Stimulated activated CD4-positive, alpha-beta T cell treated with anti-CD3 and anti-CD28 coated beads, Interleukin-4, amount 100 ng/mL, for 1 hour (primary cell): ENCODE measurements around the gene IGIP.
"Not testable (repeated sequence)": the region's sequence is repeated elsewhere in the genome, so short reads cannot be mapped to it uniquely, and the experiment has no call there.

Source experiments
- DNase-seq: peaks from one replicate; pipeline ENCODE4 v3.0.0-alpha.2; 2020

IGIP gene

DNA sequence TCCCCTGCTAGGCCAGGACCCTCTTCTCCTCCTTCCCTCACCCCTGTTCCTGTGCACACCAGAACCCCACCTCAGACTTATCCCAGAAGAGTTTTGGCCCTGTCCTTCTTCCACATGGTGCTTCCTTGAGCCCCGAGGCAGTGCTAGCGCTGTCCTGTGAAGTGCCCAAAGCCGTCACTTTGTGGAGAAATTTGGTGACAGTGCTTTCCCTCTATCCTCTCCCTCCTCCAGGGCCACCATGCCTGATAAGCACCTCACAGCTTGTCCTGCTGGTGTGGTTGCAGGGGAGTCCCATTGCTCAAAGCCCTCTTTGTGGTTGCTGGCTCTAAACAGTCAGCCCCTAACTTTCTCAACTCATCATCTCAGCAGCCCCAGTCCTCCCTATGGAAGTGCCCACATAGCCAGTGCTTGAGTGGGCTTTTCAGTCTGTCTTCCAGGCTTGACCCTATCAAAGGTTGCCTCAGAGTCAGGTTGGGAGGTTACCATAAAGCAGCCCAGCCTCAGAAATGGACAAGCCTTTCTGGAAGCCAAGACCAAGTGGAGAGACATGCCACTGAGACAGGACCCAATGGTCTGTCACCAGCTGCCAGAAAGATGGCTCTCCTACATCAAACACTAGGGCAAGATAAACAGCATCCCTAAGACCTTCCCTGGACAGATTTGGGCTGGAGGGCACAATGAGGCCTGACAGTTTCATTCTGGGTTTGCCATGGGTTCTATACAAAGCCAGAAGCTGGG, 18.0 kb downstream of the IGIP start:
- DNase-seq, result no peak

DNA sequence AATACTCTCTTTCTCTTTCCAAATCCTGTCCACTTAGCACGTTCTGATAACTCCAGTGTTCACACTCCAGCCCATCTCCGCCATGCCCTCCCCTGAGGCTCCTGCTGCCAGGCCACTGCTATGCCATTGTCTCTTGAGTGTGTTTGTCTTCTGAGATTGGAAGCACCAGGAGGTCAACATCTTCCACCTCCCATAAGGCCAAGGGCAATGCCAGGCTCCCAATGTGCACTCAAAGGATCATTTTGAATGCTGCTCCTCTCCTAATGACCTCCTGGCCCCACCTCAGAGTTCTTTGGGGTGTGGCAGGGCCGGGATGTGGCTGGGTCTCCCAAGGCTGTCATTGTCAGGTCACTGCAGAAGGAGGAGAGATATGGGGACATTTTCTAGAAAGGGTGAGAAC, 19.5 kb downstream of the IGIP start:
- DNase-seq, result no peak

- peak; percentile 64 for DNase-seq
These were observed 20.2 kb downstream of the IGIP start for GRCh38 chr5:140145818-140146522.

DNA sequence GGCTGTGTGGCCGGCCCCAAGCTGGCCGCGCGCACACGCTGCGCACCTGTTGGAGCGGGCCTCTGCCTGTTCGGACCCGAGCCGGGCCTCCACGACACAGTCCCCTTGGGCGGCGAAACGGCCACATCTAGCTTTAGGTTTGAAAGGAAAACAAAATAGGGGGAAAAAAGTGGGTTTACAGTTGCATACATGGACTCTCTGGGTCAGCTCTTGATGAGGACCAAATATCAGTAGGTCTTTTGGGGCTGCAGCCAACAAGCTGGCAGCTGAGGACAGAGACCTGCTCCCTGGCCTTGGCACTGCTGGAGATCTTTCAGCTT, 20.7 kb downstream of the IGIP start:
- DNase-seq, result no peak

DNA sequence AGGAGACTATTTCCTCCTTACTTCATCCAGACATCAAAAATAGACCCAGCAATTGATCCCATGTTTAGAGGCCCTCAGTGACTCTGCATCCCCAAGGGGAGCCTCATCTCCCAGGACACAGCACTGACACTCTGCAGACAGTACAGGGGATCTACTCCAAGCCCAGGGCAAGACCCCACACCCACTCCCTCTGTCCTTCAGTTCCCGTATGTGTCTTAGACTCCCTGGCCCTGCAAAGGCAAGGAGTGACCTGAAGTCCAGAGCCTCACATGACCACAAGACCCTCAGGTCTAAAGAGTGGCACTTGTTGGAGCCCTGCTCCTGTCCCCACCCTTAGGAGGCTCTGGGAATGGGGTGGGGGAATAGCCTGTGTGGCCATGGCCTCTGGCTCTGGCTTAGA, 21.7 kb downstream of the IGIP start:
- no peak for DNase-seq

GRCh38 chr5:140148508-140148907, 22.8 kb downstream of the IGIP start:
- DNase-seq, result no peak

GRCh38 chr5:140150201-140150600, 24.5 kb downstream of the IGIP start:
- DNase-seq, result no peak

DNA sequence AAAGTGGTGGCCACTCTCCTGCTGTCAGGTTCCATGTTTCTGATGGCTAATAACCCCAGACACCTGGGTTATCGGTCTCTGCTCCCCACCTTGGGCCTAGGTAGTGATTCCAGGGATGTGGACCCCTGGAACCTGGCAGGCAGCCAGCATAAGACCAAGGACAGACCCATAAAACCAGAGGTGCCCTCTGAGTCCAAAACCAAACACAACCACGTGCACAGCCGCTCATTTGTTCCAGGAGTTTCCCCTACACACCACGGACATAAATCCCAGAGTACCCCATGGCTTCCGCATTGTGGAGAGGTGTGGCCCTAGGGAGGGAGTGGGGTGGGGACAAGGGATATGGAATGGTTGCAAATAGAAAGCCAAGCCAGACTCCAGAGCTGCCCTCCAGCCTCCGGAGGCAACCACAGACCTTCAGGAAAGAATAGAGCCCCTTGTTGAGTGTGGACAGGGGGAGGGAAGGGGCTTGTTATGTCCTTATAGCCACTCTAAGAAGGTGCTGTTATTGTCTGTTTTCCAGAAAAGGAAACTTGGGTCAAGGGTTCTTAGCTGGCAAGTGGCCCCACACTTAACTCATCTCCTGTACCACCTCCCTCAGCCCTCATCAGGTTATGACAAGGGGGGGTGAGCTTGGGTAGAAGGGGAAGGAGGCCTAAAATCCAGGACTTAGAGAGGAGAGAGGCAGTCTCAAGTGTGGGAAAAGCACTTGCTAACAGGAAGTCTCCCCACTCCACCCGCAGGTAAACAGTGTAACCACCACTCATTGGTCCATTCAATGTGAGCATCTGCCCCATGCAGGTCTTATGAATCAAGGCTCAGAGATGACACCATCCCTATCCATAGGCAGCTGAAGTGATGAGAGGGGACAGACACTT, 25.6 kb downstream of the IGIP start:
- DNase-seq, result no peak

GRCh38 chr5:140152022-140152999, 26.6 kb downstream of the IGIP start:
- DNase-seq, result no peak

GRCh38 chr5:140153255-140153654, 27.5 kb downstream of the IGIP start:
- no peak for DNase-seq

GRCh38 chr5:140153905-140154304, 28.2 kb downstream of the IGIP start:
- no peak for DNase-seq

DNA sequence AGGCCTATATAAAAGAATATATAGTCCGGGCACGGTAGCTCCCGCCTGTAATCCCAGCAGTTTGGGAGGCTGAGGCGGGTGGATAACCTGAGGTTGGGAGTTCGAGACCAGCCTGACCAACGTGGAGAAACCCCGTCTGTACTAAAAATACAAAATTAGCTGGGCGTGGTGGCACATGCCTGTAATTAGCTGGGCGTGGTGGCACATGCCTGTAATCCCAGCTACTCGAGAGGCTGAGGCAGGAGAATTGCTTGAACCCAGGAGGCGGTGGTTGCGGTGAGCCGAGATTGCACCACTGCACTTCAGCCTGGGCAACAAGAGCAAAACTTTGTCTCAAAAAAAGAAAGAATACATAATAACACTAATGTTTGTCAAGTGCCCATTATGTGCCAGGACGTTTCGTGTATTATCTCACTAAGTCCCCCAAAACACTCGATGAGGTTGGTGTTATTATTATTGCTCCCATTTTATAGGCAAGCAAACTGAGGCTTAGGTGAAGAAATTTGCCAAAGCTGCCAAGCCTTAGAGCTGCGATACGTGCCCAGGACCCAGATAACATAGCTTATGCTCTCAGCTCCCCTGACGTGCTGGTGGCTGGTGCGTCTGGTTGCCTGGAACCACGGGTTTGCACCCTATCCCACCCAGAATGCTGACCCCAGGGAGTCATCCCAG, 29.1 kb downstream of the IGIP start:
- not testable (repeated sequence) for DNase-seq

GRCh38 chr5:140157032-140157781, 31.5 kb downstream of the IGIP start:
- peak; percentile 85 for DNase-seq

GRCh38 chr5:140159014-140159927, 33.5 kb downstream of the IGIP start:
- DNase-seq, result no peak

DNA sequence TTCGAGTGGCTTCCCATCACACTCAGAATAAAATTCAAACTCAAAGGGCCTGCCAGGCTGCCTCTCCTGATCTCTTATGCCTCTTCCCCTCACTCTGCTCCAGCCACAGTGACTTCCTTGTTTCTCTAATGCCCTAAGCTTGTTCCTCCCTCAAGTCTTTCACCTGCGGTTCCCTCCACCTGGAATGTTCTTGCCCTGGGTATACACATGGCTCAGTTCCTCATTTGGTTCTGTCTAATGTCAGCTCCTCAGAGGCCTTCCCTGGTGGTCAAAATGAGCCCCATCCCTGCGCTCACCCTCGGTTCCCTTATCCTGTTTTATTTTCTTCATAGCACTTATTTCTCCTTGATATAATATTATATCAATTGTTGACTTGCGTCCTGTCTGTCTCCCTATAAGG, 36.5 kb downstream of the IGIP start:
- DNase-seq, result no peak

DNA sequence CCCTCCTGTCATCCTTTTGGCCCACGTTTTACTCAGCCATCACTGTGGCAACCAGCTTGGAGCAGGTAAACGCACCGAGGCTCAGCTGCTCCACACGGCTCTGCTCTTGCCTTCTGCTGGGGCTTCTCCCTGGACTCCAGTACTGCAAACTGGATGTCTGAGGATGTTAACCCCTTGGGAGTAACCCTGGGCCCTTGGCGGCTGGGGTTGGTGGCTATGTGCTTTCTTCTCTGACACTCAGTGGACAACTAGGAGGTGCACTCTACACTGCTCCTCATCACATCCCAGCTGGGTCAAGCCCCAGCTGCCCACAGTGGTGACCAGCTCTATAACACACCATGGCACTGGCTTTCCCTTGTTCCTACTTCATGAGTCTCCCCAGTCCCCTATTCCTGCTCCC, 37.0 kb downstream of the IGIP start:
- DNase-seq, result no peak

- no peak for DNase-seq
These were observed 39.6 kb downstream of the IGIP start for GRCh38 chr5:140165101-140165922.

DNA sequence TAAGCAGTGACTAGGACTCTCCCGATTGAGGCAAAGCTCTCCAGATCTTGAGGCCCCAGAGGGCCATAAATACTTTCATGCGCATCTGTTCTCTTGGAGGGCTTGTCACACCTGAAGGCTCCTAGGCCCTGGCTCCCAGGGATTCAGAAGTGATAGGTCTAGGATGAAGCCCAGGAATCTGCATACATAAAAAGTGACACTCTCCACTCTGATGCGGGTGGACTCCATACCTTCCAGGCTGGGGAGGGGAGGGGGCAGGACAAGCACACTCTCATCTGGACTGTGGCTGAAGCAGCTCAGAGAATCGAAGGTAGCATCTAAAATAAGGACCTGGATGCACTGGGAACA, 40.2 kb downstream of the IGIP start:
- DNase-seq, result no peak

DNA sequence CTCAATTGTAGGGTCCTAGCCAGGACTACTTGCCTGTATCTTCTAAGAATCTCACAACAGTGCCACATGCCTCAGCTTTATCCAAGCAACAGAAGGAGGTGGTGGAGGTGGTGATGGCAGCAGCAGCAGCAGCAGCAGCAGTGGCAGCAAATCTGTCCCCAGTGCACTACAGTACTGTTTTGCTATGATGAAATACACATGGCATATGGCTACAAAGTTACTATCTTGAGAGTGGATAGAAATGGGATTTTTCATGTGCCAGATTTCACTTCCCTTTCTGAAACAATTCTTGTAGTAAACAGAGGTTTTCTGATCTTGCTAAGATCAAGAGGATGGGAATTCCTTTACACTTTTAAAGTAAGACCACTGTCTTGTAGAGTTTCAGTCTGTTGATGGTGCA, 41.2 kb downstream of the IGIP start:
- no peak for DNase-seq
